GM18507 (cell line): Measurements from ENCODE around the gene HECW1.
"Not testable (repeated sequence)": the region's sequence is repeated elsewhere in the genome, so short reads cannot be mapped to it uniquely, and the experiment has no call there.

Experiments
- DNase-seq: peaks from one replicate; pipeline ENCODE4 v3.0.0; 2011; ENCODE audit warnings: low read depth; ENCODE audit not compliant: insufficient read length; ENCODE audit errors: extremely low spot score
- FAIRE-seq: peaks from 2 replicates; lab custom pipeline; 2011; peaks lifted over from hg19 to GRCh38; lab: Jason Lieb, UNC

Gene HECW1

GRCh38 chr7:43196379-43196778, 83.9 kb downstream of the HECW1 start:
- FAIRE-seq (no peak), DNase-seq (no peak)

- no peak for FAIRE-seq
- no peak for DNase-seq
Observed at GRCh38 chr7:43198016-43198415, 85.6 kb downstream of the HECW1 start.

GRCh38 chr7:43198599-43199090, 86.2 kb downstream of the HECW1 start:
- no peak for FAIRE-seq
- no peak for DNase-seq

- no peak for DNase-seq
Observed at GRCh38 chr7:43199371-43200160, 87.1 kb downstream of the HECW1 start.

GRCh38 chr7:43201912-43202311, 89.5 kb downstream of the HECW1 start:
- FAIRE-seq = no peak

More at GRCh38 chr7:43199371-43200160, 87.1 kb downstream of the HECW1 start:
- no peak for FAIRE-seq

GRCh38 chr7:43204081-43204480, 91.6 kb downstream of the HECW1 start:
- DNase-seq = no peak
- no peak for FAIRE-seq

More at GRCh38 chr7:43201912-43202311, 89.5 kb downstream of the HECW1 start:
- DNase-seq = no peak

- DNase-seq (no peak), FAIRE-seq (no peak)
Observed at GRCh38 chr7:43205171-43205795, 92.8 kb downstream of the HECW1 start.

- no peak for DNase-seq
- FAIRE-seq = no peak
Observed at GRCh38 chr7:43208242-43208641, 95.8 kb downstream of the HECW1 start.

- FAIRE-seq, DNase-seq: not testable (repeated sequence)
Observed at GRCh38 chr7:43210539-43210938, 98.1 kb downstream of the HECW1 start.

- no peak for DNase-seq
- no peak for FAIRE-seq
Observed at GRCh38 chr7:43211286-43211685, 98.8 kb downstream of the HECW1 start.

GRCh38 chr7:43211693-43212092, 99.2 kb downstream of the HECW1 start:
- DNase-seq (no peak), FAIRE-seq (no peak)

GRCh38 chr7:43212921-43213320, 100.5 kb downstream of the HECW1 start:
- FAIRE-seq = no peak
- DNase-seq = no peak

- no peak for FAIRE-seq
- no peak for DNase-seq
Observed at GRCh38 chr7:43215061-43215460, 102.6 kb downstream of the HECW1 start.

- no peak for DNase-seq
- FAIRE-seq = no peak
Observed at GRCh38 chr7:43217055-43217454, 104.6 kb downstream of the HECW1 start.

- not testable (repeated sequence) for DNase-seq, FAIRE-seq
Observed at GRCh38 chr7:43218901-43219300, 106.5 kb downstream of the HECW1 start.

- no peak for FAIRE-seq
- DNase-seq = no peak
Observed at GRCh38 chr7:43220250-43220649, 107.8 kb downstream of the HECW1 start.

GRCh38 chr7:43220742-43221141, 108.3 kb downstream of the HECW1 start:
- no peak for FAIRE-seq
- DNase-seq = no peak

GRCh38 chr7:43229801-43230200, 117.4 kb downstream of the HECW1 start:
- DNase-seq (no peak), FAIRE-seq (no peak)

- FAIRE-seq (no peak), DNase-seq (no peak)
Observed at GRCh38 chr7:43232366-43232765, 119.9 kb downstream of the HECW1 start.

GRCh38 chr7:43234073-43234472, 121.6 kb downstream of the HECW1 start:
- FAIRE-seq (no peak), DNase-seq (no peak)

GRCh38 chr7:43234968-43235367, 122.5 kb downstream of the HECW1 start:
- no peak for FAIRE-seq
- no peak for DNase-seq
